HL-60/S4 (cell line): ENCODE measurements around the gene NAA35.
"Not testable (repeated sequence)": the region's sequence is repeated elsewhere in the genome, so short reads cannot be mapped to it uniquely, and the experiment has no call there.

Experiments
- in situ Hi-C: fragments of 300-500 bp; cut with MboI; formaldehyde crosslinking; loops from 2 replicates; pipeline ENCODE4 v1.14.3; 2022; ENCODE audit warnings: low sequenced_read_pairs

NAA35 gene

GRCh38 chr9:86022687-86023266, 81.8 kb downstream of the NAA35 start:
- in situ Hi-C loops: no loop called here

- in situ Hi-C loops: no loop called here
Observed at GRCh38 chr9:86027767-86028166, 86.8 kb downstream of the NAA35 start.

GRCh38 chr9:86034863-86035734, 94.2 kb downstream of the NAA35 start:
- in situ Hi-C loops: no loop called here

DNA sequence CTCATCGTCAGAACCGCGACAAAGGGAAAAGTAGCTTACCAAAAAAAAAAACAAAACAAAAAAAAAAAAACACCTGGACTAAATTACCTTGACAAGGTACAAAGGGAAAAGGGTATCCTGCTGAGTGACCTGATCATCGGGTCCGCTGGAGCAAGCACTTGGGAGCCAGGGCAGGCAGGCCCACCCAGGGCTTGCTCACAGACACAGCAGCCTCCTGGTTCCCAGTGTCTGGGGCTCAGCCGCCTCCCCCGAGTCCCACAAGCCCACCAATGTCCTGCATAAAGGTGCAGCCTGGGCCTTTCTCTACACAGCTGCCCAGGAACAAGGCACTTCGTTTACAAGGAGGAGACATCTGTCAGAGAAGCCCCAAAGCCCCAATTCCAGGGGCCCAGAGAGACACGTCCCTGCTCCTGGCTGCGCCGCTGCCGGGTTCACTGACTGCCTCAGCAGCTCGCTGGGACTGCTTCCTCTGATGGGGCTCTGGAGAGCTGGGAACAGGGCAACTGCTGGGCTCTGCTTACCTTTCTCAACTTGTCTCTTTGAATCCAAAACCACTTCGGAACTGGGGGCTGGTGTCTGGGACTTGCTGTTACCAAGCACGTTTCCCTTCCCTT, 95.0 kb downstream of the NAA35 start:
- in situ Hi-C loops: no loop called here

- in situ Hi-C loops: no loop called here
Observed at GRCh38 chr9:86036555-86036954, 95.6 kb downstream of the NAA35 start.

GRCh38 chr9:86039991-86040860, 99.3 kb downstream of the NAA35 start:
- in situ Hi-C loops: no loop called here

- in situ Hi-C loops: no loop called here
Observed at GRCh38 chr9:86040861-86041155, 99.9 kb downstream of the NAA35 start.

GRCh38 chr9:86041311-86041741, 100.4 kb downstream of the NAA35 start:
- in situ Hi-C loops: no loop called here

DNA sequence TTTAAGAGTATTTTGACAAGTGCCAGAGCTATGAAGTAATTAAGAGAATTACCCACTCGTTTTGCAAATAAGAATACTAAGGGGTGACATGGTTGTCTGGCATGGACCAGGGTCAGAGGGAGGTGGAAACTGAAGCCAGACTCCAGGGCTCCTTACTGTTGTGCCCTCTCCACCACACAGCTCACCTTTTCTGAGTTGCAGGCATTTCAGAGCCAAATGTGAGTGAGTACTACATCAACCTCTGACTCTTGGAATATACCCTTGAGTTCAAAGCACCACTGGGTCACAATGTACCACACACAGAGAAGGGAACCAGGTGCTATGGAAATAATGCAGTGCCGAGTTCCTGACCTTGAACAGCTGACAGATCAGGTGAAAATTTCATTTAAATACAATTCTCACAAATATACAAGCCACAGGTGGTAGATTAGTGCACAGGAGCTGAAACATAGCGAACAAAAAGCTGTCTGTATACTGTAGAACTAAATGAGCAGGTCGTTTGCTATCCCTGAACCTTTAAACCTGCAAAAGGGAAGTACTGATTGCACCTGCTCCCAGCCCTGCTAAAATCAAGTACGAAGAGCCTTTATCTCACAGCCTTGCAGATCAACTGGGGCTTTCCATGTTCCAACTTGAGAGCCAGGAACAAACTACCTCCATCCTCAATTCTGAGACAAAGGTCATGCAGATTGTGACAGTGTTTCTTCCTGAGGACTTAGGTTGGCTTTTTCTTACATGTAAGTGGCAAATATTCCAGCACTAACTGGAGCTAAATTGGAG, 101.4 kb downstream of the NAA35 start:
- in situ Hi-C loops: no loop called here

DNA sequence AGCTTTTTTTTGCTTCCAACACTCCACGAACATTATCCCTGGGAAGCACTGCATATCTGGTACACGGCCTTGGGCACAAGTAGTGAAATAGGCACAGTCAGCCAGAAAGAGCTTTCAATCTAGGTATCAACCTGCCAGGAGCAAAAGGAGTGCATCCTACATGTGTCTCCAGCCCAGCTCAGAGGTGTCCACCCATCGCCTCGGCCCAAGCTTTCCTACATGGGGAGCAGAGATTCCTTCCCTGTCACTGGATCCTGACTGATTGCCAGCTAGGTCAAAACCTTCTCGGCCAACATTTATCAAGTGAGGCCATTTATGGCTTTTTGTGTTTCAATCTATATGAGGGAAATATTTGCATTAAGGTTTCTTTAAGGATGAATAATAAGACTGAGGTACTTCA, 102.6 kb downstream of the NAA35 start:
- in situ Hi-C loops: no loop called here

GRCh38 chr9:86043999-86044398, 103.1 kb downstream of the NAA35 start:
- in situ Hi-C loops: no loop called here

GRCh38 chr9:86045654-86046053, 104.7 kb downstream of the NAA35 start:
- in situ Hi-C loops: no loop called here

DNA sequence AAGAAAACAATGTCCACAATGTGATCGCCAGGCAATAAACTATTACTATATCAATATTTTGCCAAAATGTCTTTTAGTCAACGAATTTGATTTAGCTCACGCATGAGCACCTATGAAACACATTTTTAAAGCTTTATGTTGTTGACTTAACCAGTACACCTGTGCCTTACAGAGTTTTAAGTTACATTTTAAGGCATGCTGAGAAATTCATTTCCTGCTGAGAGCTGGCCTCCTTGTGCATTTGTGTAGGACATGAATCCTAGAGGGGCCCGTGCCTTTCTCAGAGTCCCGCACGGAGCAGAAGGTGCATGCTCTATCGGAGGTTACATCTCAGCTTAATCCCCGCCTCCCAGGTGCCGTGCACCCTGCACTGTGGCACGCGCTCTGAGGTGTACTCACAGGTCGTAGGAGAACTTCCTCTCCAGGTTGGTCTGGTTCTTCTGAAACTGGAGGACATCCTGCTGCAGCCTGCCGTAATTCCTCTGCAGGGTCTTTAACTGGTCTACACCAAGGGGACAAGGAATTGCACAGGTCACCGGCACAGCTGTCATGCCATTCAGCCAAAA, 105.2 kb downstream of the NAA35 start:
- in situ Hi-C loops: no loop called here

DNA sequence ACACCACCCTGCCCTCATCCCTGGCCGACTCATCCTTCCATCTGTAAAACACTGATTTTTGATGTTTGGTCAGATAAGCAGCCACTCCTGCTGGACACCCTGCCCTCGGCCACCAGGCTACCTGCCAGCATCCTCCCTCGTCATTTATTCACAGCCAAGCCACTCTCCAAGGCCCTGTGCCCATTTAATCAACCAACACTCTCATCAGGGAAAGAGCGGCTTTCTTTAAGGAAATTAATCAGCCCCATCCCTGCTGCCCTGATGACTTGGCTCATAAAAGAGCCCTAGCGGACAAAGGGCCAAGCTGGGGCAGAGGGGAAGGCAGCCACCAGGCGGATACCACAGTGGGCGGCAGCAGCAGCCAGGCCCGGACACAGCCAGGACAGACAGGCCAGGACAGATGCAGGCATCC, 106.0 kb downstream of the NAA35 start:
- in situ Hi-C loops: no loop called here

DNA sequence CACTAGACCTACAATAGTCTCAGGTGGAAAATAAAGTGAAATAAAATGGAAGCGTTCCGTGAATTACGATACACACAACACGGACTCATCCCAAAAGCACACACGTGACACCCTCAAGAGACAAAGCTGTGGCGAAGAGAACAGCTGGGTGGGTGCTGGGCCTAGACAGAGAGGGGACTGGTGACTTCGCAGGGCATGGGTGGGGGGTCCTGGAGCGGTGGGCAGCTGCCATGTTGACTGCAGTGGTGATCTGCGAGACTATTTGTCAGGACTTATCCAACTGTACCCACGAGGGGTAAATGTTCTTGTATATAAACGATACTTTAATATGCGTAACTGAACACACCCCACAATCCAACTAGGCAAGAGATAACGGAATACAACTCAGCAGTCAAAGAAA, 106.4 kb downstream of the NAA35 start:
- in situ Hi-C loops: no loop called here

- in situ Hi-C loops: not testable (repeated sequence)
Observed at GRCh38 chr9:86048018-86048742, 107.2 kb downstream of the NAA35 start.

- in situ Hi-C loops: no loop called here
Observed at GRCh38 chr9:86052556-86053468, 111.9 kb downstream of the NAA35 start.

GRCh38 chr9:86054695-86055094, 113.7 kb downstream of the NAA35 start:
- in situ Hi-C loops: no loop called here
